Prostate gland (tissue), 1 donor: ENCODE data around the gene NCF4.

Experiments
- POLR2A ChIP-seq: fragments of 450-650 bp; IDR thresholded peaks from one replicate; pipeline ENCODE4 v1.6.1; 2016; ENCODE audit warnings: antibody characterized with exemption, mild to moderate bottlenecking
- POLR2AphosphoS5 ChIP-seq: sonication (generic); formaldehyde crosslinking; IDR thresholded peaks from one replicate; pipeline ENCODE4 v1.6.1; 2017; ENCODE audit warnings: antibody characterized with exemption

GRCh38 chr22:36892292-36892691 is 31.5 kb downstream of the NCF4 start:
- TF ChIP-seq POLR2A = no peak
- no peak for TF ChIP-seq POLR2AphosphoS5
